Type B pancreatic cell (in vitro differentiated cells): ENCODE results near the gene INHA. TPM values are rescaled to one million over a fixed set of nuclear protein-coding genes. Genes with fewer than 3 reads are reported as not detected.

Experiments used
- microRNA-seq: library from miRNA; unstranded; fragments of <30 nt; microRNA quantifications from one replicate; pipeline ENCODE4, GENCODE V29; 2020
- total RNA-seq: library from RNA; stranded (reverse); gene quantifications from 2 replicates; pipeline ENCODE4 v1.2.1, GENCODE V29; 2021; ENCODE audit warnings: low replicate concordance

Gene INHA
- total RNA-seq, 1 donor from 2014 or later: 1.2 TPM

Small RNA genes lying within 50 kb of the gene (microRNA-seq; reads per million reads assigned to microRNA genes)
- not detected for gene MIR3132

Other genes starting within 250 kb of the INHA start
- gene RESP18, start 239.6 kb upstream of the INHA start, total RNA-seq: not detected in 2 replicates
- gene DNPEP, start 184.4 kb upstream of the INHA start, total RNA-seq: 54.1 and 56.1 TPM in 2 replicates
- gene DES, start 153.9 kb upstream of the INHA start, total RNA-seq: 1.4 and 9.3 TPM in 2 replicates
- 11.5 and 49.4 TPM in 2 replicates for gene SPEG, start 137.5 kb upstream of the INHA start, total RNA-seq
- gene GMPPA, start 73.4 kb upstream of the INHA start, total RNA-seq: 34.4 and 48.8 TPM in 2 replicates
- gene ASIC4, start 57.8 kb upstream of the INHA start, total RNA-seq: 0.79 and 0.99 TPM in 2 replicates
- 47.5 and 73.7 TPM in 2 replicates for gene CHPF, start 28.5 kb upstream of the INHA start, total RNA-seq
- gene TMEM198, start 28.3 kb upstream of the INHA start, total RNA-seq: 7.8 and 9.7 TPM in 2 replicates
- gene OBSL1, start 771 bp upstream of the INHA start, total RNA-seq: 118 and 197 TPM in 2 replicates
- gene STK11IP, start 25.5 kb downstream of the INHA start, total RNA-seq: 30.7 and 42.5 TPM in 2 replicates
- 8.0 and 15.8 TPM in 2 replicates for gene SLC4A3, start 55.3 kb downstream of the INHA start, total RNA-seq